Measurements from ENCODE around the gene NAA10. TPM values are rescaled to one million over a fixed set of nuclear protein-coding genes. Genes with fewer than 3 reads are reported as not detected.

Gene NAA10
- total RNA-seq, 2 donors from 2014 or later, result 30.3 to 74.7 TPM

GRCh38 chrX:153902385-153902784, 32.5 kb downstream of the NAA10 start:
- intact Hi-C loops (cut with DNase I), result no loop called here
- DNase-seq (no peak), ATAC-seq (no peak)
- no peaks in the 10 kb centered on the region for H3K9me3 ChIP-seq
- no peak for TF ChIP-seq CTCF (IDR thresholded peaks at IDR 0.05)
- TF ChIP-seq POLR2A (IDR thresholded peaks at IDR 0.05), result no peak
- H3K4me3 ChIP-seq, result no peak overlapping the region
- no peaks in the 10 kb centered on the region for H3K36me3 ChIP-seq (replicated peaks in 1 of 2; ENCODE audit: insufficient read depth in 1 of 2, low read depth in 2 of 2)
- no peak overlapping the region for H3K27ac ChIP-seq
- no peaks in the 10 kb centered on the region for H3K4me1 ChIP-seq
- no peaks in the 10 kb centered on the region for H3K27me3 ChIP-seq
- 36% methylated on average over 9 of the region's 10 CpGs; no CpG with 5 or more reads in 1 of the 2 donors for WGBS, 2 donors

- TF ChIP-seq CTCF (IDR thresholded peaks at IDR 0.05) (no peak), POLR2A (IDR thresholded peaks at IDR 0.05) (no peak)
- no peak overlapping the region for H3K4me3 ChIP-seq
- H3K9me3 ChIP-seq, result no peaks in the 10 kb centered on the region
- no peak overlapping the region for H3K27ac ChIP-seq
- intact Hi-C loops (cut with DNase I), result no loop called here
- no peaks in the 10 kb centered on the region for H3K36me3 ChIP-seq (replicated peaks in 1 of 2; ENCODE audit: insufficient read depth in 1 of 2, low read depth in 2 of 2)
- no peaks in the 10 kb centered on the region for H3K27me3 ChIP-seq
- ATAC-seq, result no peak
- 39 to 61% methylated on average over 8 of the region's 8 CpGs for WGBS, 2 donors
- no peak for DNase-seq
- H3K4me1 ChIP-seq, result no peaks in the 10 kb centered on the region
Measured at GRCh38 chrX:153901753-153902140, 33.1 kb downstream of the NAA10 start.

DNA sequence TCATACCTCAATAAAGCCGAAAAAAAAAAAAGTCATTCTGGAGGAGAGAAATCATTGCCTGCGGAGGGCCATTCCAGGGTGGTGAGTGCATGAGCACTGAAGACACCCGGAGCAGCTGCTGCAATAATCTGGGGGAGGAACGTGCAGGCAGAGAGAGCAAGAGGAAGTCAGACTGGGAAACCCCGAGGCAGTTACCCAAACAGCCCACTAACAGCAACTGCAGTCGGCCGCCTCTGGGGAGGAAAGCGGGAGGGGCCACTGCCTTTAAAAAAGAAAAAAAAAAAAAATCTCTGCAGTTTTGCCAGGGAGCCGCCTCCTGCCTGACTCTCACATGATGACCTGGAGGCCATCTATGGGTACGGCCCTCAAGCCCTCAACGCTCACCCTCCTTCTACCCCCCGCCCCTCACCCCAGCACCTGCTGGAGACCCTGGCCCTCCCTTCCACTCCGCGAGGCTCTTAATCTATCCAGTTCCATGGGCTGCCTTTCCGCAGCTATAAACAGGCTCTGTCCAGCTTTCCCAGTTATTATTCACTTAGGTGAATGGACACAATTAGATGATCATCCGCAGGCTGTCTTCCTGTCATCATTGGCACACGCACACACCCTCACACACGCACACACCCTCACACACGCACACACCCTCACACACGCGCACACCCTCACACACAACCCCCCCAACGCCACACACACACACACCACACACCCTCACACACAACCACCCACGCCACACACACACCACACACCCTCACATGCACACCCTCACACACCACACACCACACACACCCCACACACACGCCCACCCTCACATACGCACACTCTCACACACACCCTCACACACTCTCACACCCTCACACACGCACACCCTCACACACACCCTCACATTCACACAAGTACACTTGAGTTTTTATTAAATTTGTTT, 33.7 kb downstream of the NAA10 start:
- Histone ChIP-seq H3K27me3 (no peaks in the 10 kb centered on the region), H3K9me3 (no peaks in the 10 kb centered on the region), H3K27ac (no peak overlapping the region), H3K4me3 (no peak overlapping the region), H3K4me1 (no peaks in the 10 kb centered on the region), H3K36me3 (replicated peaks in 1 of 2; ENCODE audit: insufficient read depth in 1 of 2, low read depth in 2 of 2) (no peaks in the 10 kb centered on the region)
- ATAC-seq, result peak; percentile 42
- TF ChIP-seq CTCF (IDR thresholded peaks at IDR 0.05) (no peak), POLR2A (IDR thresholded peaks at IDR 0.05) (no peak)
- intact Hi-C loops (cut with DNase I), result no loop called here
- DNase-seq, result peak in 2 of 4 donors; percentile 31 to 58
- WGBS, 2 donors, result 27 to 43% methylated on average over 20 to 25 of the region's 26 CpGs

DNA sequence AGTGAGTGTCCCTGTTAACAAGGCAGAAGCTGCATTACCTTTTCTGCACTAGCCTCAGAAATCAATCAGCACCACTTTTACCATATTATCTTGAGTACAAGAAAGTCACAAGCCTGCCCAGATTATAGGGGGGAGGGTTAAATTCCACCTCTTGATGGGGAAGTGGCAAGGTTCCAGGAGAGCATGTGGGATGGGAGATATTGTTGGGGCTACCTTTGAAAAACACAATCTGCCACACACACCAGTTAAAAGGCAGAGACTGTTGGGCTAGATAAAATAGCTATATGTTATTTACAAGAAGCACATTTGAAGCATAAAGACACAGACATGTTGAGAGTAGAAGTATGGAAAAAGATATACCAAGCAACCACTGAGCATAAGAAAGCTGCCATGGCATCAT, 36.9 kb downstream of the NAA10 start:
- Histone ChIP-seq H3K9me3 (no peaks in the 10 kb centered on the region), H3K27me3 (no peaks in the 10 kb centered on the region), H3K36me3 (replicated peaks in 1 of 2; ENCODE audit: insufficient read depth in 1 of 2, low read depth in 2 of 2) (no peaks in the 10 kb centered on the region), H3K4me1 (no peaks in the 10 kb centered on the region), H3K27ac (no peak overlapping the region), H3K4me3 (no peak overlapping the region)
- intact Hi-C loops (cut with DNase I), result no loop called here
- ATAC-seq, result no peak
- DNase-seq, result no peak
- TF ChIP-seq POLR2A (IDR thresholded peaks at IDR 0.05), result no peak
- TF ChIP-seq CTCF (IDR thresholded peaks at IDR 0.05), result no peak

GRCh38 chrX:153889123-153889522, 45.7 kb downstream of the NAA10 start:
- Histone ChIP-seq H3K36me3 (replicated peaks in 1 of 2; ENCODE audit: insufficient read depth in 1 of 2, low read depth in 2 of 2) (no peaks in the 10 kb centered on the region), H3K4me1 (peaks cover 5% of the 10 kb centered on the region), H3K27ac (no peak overlapping the region), H3K27me3 (peaks cover 0 to 6% of the 10 kb centered on the region in 2 donors), H3K9me3 (no peaks in the 10 kb centered on the region), H3K4me3 (no peak overlapping the region)
- intact Hi-C loops (cut with DNase I), result no loop called here
- no peak for DNase-seq
- WGBS, 2 donors, result 85% methylated on average over 6 of the region's 6 CpGs
- no peak for ATAC-seq
- TF ChIP-seq POLR2A (IDR thresholded peaks at IDR 0.05), result no peak
- no peak for TF ChIP-seq CTCF (IDR thresholded peaks at IDR 0.05)

Data from body of pancreas (tissue), 4 donors.